Chondrocyte (in vitro differentiated cells): ENCODE measurements around the gene PRKCH. TPM values are rescaled to one million over a fixed set of nuclear protein-coding genes. Genes with fewer than 3 reads are reported as not detected.

Source experiments
- DNase-seq: peaks from one replicate; pipeline ENCODE4 v3.0.0; 2021; ENCODE audit warnings: mixed read lengths, low spot score
- H3K27ac Mint-ChIP-seq: one replicate; pipeline ENCODE4 v1.8.0; 2021; ENCODE audit warnings: mild to moderate bottlenecking, moderate library complexity, mixed read lengths; ENCODE audit not compliant: unreplicated experiment
- H3K27me3 Mint-ChIP-seq: 2 replicates; pipeline ENCODE4 v1.8.0; 2021; ENCODE audit warnings: low read depth, mixed read lengths
- H3K36me3 Mint-ChIP-seq: 2 replicates; pipeline ENCODE4 v1.8.0; 2021; ENCODE audit warnings: low read depth, mixed read lengths
- H3K4me1 Mint-ChIP-seq: 2 replicates; pipeline ENCODE4 v1.8.0; 2021; ENCODE audit warnings: low read depth, mild to moderate bottlenecking, mixed read lengths
- H3K4me3 Mint-ChIP-seq: one replicate; pipeline ENCODE4 v1.8.0; 2021; ENCODE audit warnings: mild to moderate bottlenecking, moderate library complexity, mixed read lengths; ENCODE audit not compliant: unreplicated experiment
- H3K9me3 Mint-ChIP-seq: 2 replicates; pipeline ENCODE4 v1.8.0; 2021; ENCODE audit warnings: low read depth, mixed read lengths
- total RNA-seq: library from RNA; stranded (reverse); gene quantifications from 3 replicates; pipeline ENCODE4 v1.2.1, GENCODE V29; 2021
- TF ChIP-seq, protein P1 (sequence below): fragments of 200-600 bp; sonication (generic); IDR thresholded peaks from 2 replicates; pipeline ENCODE4 v1.5.0; 2021; ENCODE audit warnings: antibody characterized with exemption, mild to moderate bottlenecking, moderate library complexity

PRKCH gene
- total RNA-seq, 1 donor from 2014 or later: 9.7 TPM

DNA sequence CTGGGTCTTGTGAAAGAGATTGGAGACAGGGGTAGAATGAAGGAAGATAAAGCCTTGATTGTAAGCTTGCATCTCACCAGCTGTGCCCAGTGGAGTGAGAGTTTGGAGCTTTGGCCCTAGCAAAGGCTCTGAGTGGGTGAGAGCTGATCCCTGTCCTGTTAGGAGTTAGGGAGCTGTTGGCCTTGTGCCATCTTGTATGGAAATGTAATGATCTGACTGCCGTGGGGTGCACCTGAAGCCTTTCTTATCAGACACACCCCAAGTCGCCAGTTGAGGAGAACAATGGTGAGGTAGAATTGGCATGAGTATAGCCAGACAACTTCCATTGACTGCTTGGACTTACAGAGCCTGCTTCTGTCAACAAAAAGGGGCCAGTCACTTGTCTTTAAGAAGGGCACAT is 130.1 kb downstream of the PRKCH start:
- no peak for DNase-seq
- Mint-ChIP-seq H3K4me1 (peaks cover 7% of the 10 kb centered on the region), H3K27ac (no peak overlapping the region), H3K27me3 (no peaks in the 10 kb centered on the region), H3K4me3 (no peak overlapping the region), H3K9me3 (no peaks in the 10 kb centered on the region), H3K36me3 (no peaks in the 10 kb centered on the region)
- TF ChIP-seq, protein P1, sequence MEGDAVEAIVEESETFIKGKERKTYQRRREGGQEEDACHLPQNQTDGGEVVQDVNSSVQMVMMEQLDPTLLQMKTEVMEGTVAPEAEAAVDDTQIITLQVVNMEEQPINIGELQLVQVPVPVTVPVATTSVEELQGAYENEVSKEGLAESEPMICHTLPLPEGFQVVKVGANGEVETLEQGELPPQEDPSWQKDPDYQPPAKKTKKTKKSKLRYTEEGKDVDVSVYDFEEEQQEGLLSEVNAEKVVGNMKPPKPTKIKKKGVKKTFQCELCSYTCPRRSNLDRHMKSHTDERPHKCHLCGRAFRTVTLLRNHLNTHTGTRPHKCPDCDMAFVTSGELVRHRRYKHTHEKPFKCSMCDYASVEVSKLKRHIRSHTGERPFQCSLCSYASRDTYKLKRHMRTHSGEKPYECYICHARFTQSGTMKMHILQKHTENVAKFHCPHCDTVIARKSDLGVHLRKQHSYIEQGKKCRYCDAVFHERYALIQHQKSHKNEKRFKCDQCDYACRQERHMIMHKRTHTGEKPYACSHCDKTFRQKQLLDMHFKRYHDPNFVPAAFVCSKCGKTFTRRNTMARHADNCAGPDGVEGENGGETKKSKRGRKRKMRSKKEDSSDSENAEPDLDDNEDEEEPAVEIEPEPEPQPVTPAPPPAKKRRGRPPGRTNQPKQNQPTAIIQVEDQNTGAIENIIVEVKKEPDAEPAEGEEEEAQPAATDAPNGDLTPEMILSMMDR: no peak

DNA sequence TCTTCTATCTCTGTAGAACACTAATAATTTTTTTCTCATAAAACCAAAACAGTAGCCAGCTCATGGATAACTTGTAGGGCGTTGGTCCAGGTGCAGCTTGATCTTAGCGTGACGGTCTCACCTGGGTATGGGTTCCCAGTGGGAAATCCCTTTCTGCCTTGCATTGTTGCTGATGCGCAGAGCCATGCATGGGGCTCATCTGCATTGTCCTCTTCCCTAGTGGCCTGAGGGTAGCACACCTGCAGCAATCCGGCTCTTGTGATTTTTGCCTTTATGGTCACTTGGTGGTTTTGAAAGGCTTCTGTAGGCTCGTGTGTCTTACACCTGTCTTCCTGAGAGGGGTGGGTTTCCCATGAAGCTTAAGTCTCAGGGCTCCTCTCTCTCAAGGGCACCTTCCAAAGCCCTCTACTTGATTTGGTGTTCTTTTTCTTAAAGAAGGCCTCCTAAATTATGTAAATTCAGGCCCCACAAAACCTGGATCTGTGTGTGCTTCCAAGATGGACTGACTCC is 130.6 kb downstream of the PRKCH start:
- Mint-ChIP-seq H3K4me1 (peaks cover 9% of the 10 kb centered on the region), H3K36me3 (no peaks in the 10 kb centered on the region), H3K9me3 (no peaks in the 10 kb centered on the region), H3K4me3 (no peak overlapping the region), H3K27me3 (no peaks in the 10 kb centered on the region), H3K27ac (no peak overlapping the region)
- no peak for DNase-seq
- TF ChIP-seq, protein P1: no peak

DNA sequence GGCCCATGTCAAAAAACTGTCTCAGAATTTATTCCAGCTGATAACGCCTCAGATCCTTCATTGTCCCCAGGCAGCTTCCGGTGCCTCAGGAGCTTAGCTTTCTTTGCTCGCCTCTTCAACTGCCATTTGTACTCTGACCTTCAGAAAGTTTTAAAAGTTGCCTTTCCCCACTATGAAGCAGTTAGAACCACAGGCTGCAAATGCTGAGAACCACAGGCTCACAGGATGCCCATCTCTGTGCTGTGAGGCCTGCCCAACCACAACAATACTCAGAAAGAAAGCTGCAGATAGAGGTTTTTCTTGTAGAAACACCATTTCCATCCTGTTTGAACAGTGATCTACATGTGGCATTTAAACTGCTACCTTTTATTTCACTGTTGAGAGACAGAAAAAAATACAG is 131.1 kb downstream of the PRKCH start:
- no peak overlapping the region for H3K27ac Mint-ChIP-seq
- peaks cover 3% of the 10 kb centered on the region for H3K36me3 Mint-ChIP-seq
- TF ChIP-seq, protein P1: no peak
- H3K4me3 Mint-ChIP-seq: no peak overlapping the region
- H3K4me1 Mint-ChIP-seq: peaks cover 9% of the 10 kb centered on the region
- no peaks in the 10 kb centered on the region for H3K27me3 Mint-ChIP-seq
- no peak for DNase-seq
- H3K9me3 Mint-ChIP-seq: no peaks in the 10 kb centered on the region

DNA sequence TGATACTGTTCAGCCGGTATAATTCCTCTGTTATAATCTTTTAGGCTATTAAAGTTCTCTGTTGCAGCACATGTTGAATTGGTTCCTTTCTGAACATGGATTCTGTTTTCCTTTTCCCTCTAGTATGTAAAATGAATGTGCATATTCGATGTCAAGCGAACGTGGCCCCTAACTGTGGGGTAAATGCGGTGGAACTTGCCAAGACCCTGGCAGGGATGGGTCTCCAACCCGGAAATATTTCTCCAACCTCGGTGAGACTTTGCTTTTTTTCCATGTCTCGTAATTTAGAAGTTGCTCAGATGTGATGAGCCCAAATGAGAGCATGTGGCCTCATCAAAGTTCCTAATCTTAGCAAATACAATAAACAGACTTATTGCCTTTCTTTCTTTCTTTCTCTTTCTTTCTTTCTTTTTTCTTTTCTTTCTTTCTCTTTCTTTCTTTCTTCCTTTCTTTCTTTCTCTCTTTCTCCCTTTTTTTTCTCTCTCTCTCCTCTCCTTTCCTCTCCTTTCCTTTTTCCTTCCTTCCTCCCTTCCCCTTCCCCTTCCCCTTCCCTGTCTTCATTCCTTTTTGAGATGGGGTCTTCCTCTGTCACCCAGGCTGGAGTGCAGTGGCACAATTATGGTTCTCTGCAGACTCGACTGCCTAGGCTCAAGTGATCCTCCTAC is 131.9 kb downstream of the PRKCH start:
- no peak for DNase-seq
- H3K27ac Mint-ChIP-seq: no peak overlapping the region
- no peak overlapping the region for H3K4me3 Mint-ChIP-seq
- peaks cover 6% of the 10 kb centered on the region for H3K36me3 Mint-ChIP-seq
- no peaks in the 10 kb centered on the region for H3K9me3 Mint-ChIP-seq
- no peaks in the 10 kb centered on the region for H3K27me3 Mint-ChIP-seq
- TF ChIP-seq, protein P1: no peak
- peaks cover 9% of the 10 kb centered on the region for H3K4me1 Mint-ChIP-seq

DNA sequence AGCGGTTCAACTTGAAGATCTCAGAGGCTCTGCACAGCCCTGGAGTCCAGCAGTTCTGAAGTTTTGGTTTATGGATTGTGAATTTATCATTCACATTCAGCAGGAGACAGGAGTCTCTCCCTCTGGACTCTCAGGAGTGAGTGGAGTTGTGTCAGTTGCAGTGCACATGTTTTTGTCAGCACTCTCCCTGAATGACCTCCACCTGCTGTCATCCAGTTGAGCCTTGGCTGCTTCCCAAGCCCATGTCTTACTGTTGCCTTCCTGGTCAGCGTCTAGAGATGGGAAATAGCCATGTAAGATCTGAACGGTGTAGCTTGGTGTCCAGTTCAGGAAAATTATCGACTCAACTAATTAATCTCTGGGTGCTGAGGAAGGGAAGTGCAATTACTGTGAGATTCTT is 133.2 kb downstream of the PRKCH start:
- Mint-ChIP-seq H3K36me3 (peaks cover 8% of the 10 kb centered on the region), H3K27ac (no peak overlapping the region), H3K27me3 (no peaks in the 10 kb centered on the region), H3K9me3 (no peaks in the 10 kb centered on the region), H3K4me1 (peaks cover 6% of the 10 kb centered on the region), H3K4me3 (no peak overlapping the region)
- TF ChIP-seq, protein P1: no peak
- DNase-seq: no peak
